H9 (cell line): ENCODE data around the gene IFT122. TPM values are rescaled to one million over a fixed set of nuclear protein-coding genes. Genes with fewer than 3 reads are reported as not detected.
"Not testable (repeated sequence)": the region's sequence is repeated elsewhere in the genome, so short reads cannot be mapped to it uniquely, and the experiment has no call there.

Experiments
- DNase-seq: peaks from one replicate; pipeline ENCODE4 v3.0.0-alpha.2; 2017
- H2AFZ ChIP-seq: one replicate; pipeline ENCODE4 v1.6.1; 2013; ENCODE audit warnings: mild to moderate bottlenecking, low read length, control low read depth, moderate library complexity
- H2AK5ac ChIP-seq: 2 replicates; pipeline ENCODE4 v1.6.1; 2013; ENCODE audit warnings: low read length, control low read depth, mixed read lengths; ENCODE audit not compliant: insufficient read length
- H2BK120ac ChIP-seq: one replicate; pipeline ENCODE4 v1.6.1; 2013; ENCODE audit warnings: low read depth, mild to moderate bottlenecking, low read length, control low read depth, inconsistent platforms; ENCODE audit not compliant: poor library complexity, severe bottlenecking
- H2BK12ac ChIP-seq: 2 replicates; pipeline ENCODE4 v1.6.1; 2013; ENCODE audit warnings: low read length, control low read depth, mixed read lengths, low read depth; ENCODE audit not compliant: insufficient read length
- H2BK15ac ChIP-seq: 2 replicates; pipeline ENCODE4 v1.6.1; 2013; ENCODE audit warnings: low read depth, low read length, control low read depth
- H2BK20ac ChIP-seq: one replicate; pipeline ENCODE4 v1.6.1; 2013; ENCODE audit warnings: low read depth, mild to moderate bottlenecking, low read length, control low read depth, inconsistent platforms; ENCODE audit not compliant: poor library complexity, severe bottlenecking
- H2BK5ac ChIP-seq: 2 replicates; pipeline ENCODE4 v1.6.1; 2013; ENCODE audit warnings: low read length, control low read depth, mixed read lengths; ENCODE audit not compliant: insufficient read length
- H3K14ac ChIP-seq: 2 replicates; pipeline ENCODE4 v1.6.1; 2013; ENCODE audit warnings: low read length, control low read depth; ENCODE audit not compliant: insufficient read depth
- H3K18ac ChIP-seq: 2 replicates; pipeline ENCODE4 v1.6.1; 2013; ENCODE audit warnings: low read depth, mild to moderate bottlenecking, mixed read lengths, low read length, control low read depth; ENCODE audit not compliant: insufficient read length
- H3K23ac ChIP-seq: 2 replicates; pipeline ENCODE4 v1.6.1; 2013; ENCODE audit warnings: low read length, control low read depth, mixed read lengths, low read depth; ENCODE audit not compliant: insufficient read length
- H3K23me2 ChIP-seq: 2 replicates; pipeline ENCODE4 v1.6.1; 2013; ENCODE audit warnings: low read depth, mild to moderate bottlenecking, mixed read lengths, low read length, control low read depth; ENCODE audit not compliant: insufficient read length, poor library complexity, severe bottlenecking
- H3K27ac ChIP-seq: 2 replicates; pipeline ENCODE4 v1.5.1; 2013; ENCODE audit warnings: low read length, control low read depth, mixed read lengths, low read depth; ENCODE audit not compliant: insufficient read length
- H3K27me3 ChIP-seq: 2 replicates; pipeline ENCODE4 v1.6.1; 2013; ENCODE audit warnings: low read length, control low read depth, inconsistent platforms; ENCODE audit not compliant: insufficient read depth
- H3K4ac ChIP-seq: 2 replicates; pipeline ENCODE4 v1.6.1; 2013; ENCODE audit warnings: low read depth, mild to moderate bottlenecking, control low read depth, inconsistent platforms, low read length, moderate library complexity
- H3K4me1 ChIP-seq: 2 replicates; pipeline ENCODE4 v1.6.1; 2013; ENCODE audit warnings: low read length, control low read depth, inconsistent platforms; ENCODE audit not compliant: insufficient read depth
- H3K4me2 ChIP-seq: 2 replicates; pipeline ENCODE4 v1.6.1; 2013; ENCODE audit warnings: low read length, control low read depth, mixed read lengths; ENCODE audit not compliant: insufficient read length, insufficient read depth
- H3K56ac ChIP-seq: 2 replicates; pipeline ENCODE4 v1.6.1; 2013; ENCODE audit warnings: low read depth, mild to moderate bottlenecking, mixed read lengths, low read length, control low read depth; ENCODE audit not compliant: insufficient read length
- H3K79me1 ChIP-seq: 2 replicates; pipeline ENCODE4 v1.6.1; 2013; ENCODE audit warnings: low read depth, mild to moderate bottlenecking, moderate library complexity, low read length, control low read depth, inconsistent platforms; ENCODE audit not compliant: insufficient read depth, poor library complexity, severe bottlenecking
- H3K79me2 ChIP-seq: 2 replicates; pipeline ENCODE4 v1.6.1; 2013; ENCODE audit warnings: low read length, control low read depth, inconsistent platforms; ENCODE audit not compliant: insufficient read depth
- H3K9ac ChIP-seq: 2 replicates; pipeline ENCODE4 v1.6.1; 2013; ENCODE audit warnings: low read length, control low read depth, mixed read lengths; ENCODE audit not compliant: insufficient read length; ENCODE audit errors: extremely low read depth
- H3K9me3 ChIP-seq: one replicate; pipeline ENCODE4 v1.6.1; 2013; ENCODE audit warnings: low read depth, low read length, inconsistent platforms; ENCODE audit not compliant: control insufficient read depth
- H3T11ph ChIP-seq: one replicate; pipeline ENCODE4 v1.6.1; 2013; ENCODE audit warnings: mild to moderate bottlenecking, low read length, control low read depth, inconsistent platforms
- H4K20me1 ChIP-seq: one replicate; pipeline ENCODE4 v1.6.1; 2013; ENCODE audit not compliant: control insufficient read depth, insufficient read length, insufficient read depth
- H4K5ac ChIP-seq: 2 replicates; pipeline ENCODE4 v1.6.1; 2013; ENCODE audit warnings: low read depth, mild to moderate bottlenecking, mixed read lengths, low read length, control low read depth; ENCODE audit not compliant: insufficient read length
- H4K8ac ChIP-seq: replicated peaks from 2 replicates; pipeline ENCODE4 v1.6.1; 2013; ENCODE audit warnings: low read length, control low read depth, mixed read lengths, low read depth; ENCODE audit not compliant: insufficient read length
- H4K91ac ChIP-seq: 2 replicates; pipeline ENCODE4 v1.6.1; 2013; ENCODE audit warnings: low read depth, mild to moderate bottlenecking, moderate library complexity, mixed read lengths, low read length, control low read depth; ENCODE audit not compliant: insufficient read length
- H3K27ac Mint-ChIP-seq, 3 experiments: 2 replicates in 2 of 3; 3 replicates in 1 of 3; pipeline ENCODE4 v1.8.0; 2020 to 2021; ENCODE audit warnings: mixed read lengths in 3 of 3, mild to moderate bottlenecking in 1 of 3, moderate library complexity in 1 of 3
- H3K27me3 Mint-ChIP-seq: 2 replicates; pipeline ENCODE4 v1.8.0; 2021; ENCODE audit warnings: low read depth, mild to moderate bottlenecking, moderate library complexity, mixed read lengths
- H3K36me3 Mint-ChIP-seq, 3 experiments: 2 replicates in 2 of 3; 3 replicates in 1 of 3; pipeline ENCODE4 v1.8.0; 2020 to 2021; ENCODE audit warnings: low read depth in 3 of 3, mixed read lengths in 3 of 3; ENCODE audit not compliant: insufficient read depth in 1 of 3
- H3K4me1 Mint-ChIP-seq, 2 experiments: 2 replicates each; pipeline ENCODE4 v1.8.0; 2020; ENCODE audit warnings: mixed read lengths in 2 of 2
- H3K4me3 Mint-ChIP-seq, 2 experiments: 2 replicates in 1 of 2; 3 replicates in 1 of 2; pipeline ENCODE4 v1.8.0; 2020 to 2021; ENCODE audit warnings: mild to moderate bottlenecking in 2 of 2, mixed read lengths in 2 of 2, moderate library complexity in 1 of 2
- H3K9me3 Mint-ChIP-seq, 2 experiments: 2 replicates in 1 of 2; 3 replicates in 1 of 2; pipeline ENCODE4 v1.8.0; 2020; ENCODE audit warnings: mild to moderate bottlenecking in 2 of 2, mixed read lengths in 2 of 2, moderate library complexity in 1 of 2
- CTCF ChIP-seq: fragments of 200-600 bp; sonication (generic); conservative IDR thresholded peaks from 3 replicates; pipeline ENCODE4 v1.8.0; 2021; ENCODE audit warnings: antibody characterized with exemption, mild to moderate bottlenecking
- WGBS: extraction: QIAGEN DNeasy Blood & Tissue Kit; methylation state at CpG from one replicate; pipeline ENCODE4 v1.1.7; 2013; ENCODE audit warnings: missing lambda C conversion rate, low lambda C conversion rate, mixed read lengths; ENCODE audit not compliant: insufficient read length; ENCODE audit errors: extremely low coverage; 5-methylcytosine and 5-hydroxymethylcytosine counted together
- total RNA-seq: library from RNA; stranded (reverse); gene quantifications from 2 replicates; pipeline ENCODE4 v1.2.1, GENCODE V29; 2021

IFT122 gene
- total RNA-seq, 1 experiment from 2014 or later = 19.3 TPM

- H3K23ac ChIP-seq = no peak overlapping the region
- peak; percentile 94 for TF ChIP-seq CTCF
These were observed 50.2 kb downstream of the IFT122 start for GRCh38 chr3:129490273-129490675.

GRCh38 chr3:129491077-129491476, 51.1 kb downstream of the IFT122 start:
- not testable (repeated sequence) for H3T11ph ChIP-seq, H3K23ac ChIP-seq, H3K4me2 ChIP-seq, H3K27ac ChIP-seq, H2BK12ac ChIP-seq, H3K9me3 ChIP-seq, H2BK15ac ChIP-seq, H3K9me3 Mint-ChIP-seq, H2AK5ac ChIP-seq, H2BK120ac ChIP-seq, DNase-seq, H4K8ac ChIP-seq, H3K23me2 ChIP-seq, H3K14ac ChIP-seq, H3K4me3 Mint-ChIP-seq, H3K18ac ChIP-seq, H2BK20ac ChIP-seq, H2AFZ ChIP-seq, H2BK5ac ChIP-seq, H4K91ac ChIP-seq, H3K79me1 ChIP-seq, H3K27me3 ChIP-seq, H4K5ac ChIP-seq, H3K56ac ChIP-seq, H3K79me2 ChIP-seq, H3K4ac ChIP-seq, H3K9ac ChIP-seq, H4K20me1 ChIP-seq
- peaks cover 23% of the 10 kb centered on the region for H3K27me3 Mint-ChIP-seq
- H3K4me1 ChIP-seq = peaks cover 13% of the 10 kb centered on the region; the same call in 1 of the 2 replicates
- H3K36me3 Mint-ChIP-seq = peaks cover 6 to 27% (median 20%) of the 10 kb centered on the region in 3 experiments; a peak in 6 of 7 replicates
- WGBS = no CpG with 5 or more reads among the region's 4 CpGs
- H3K27ac Mint-ChIP-seq = peak overlapping the region in 1 of 3 experiments; percentile 18; a peak in 2 of 7 replicates
- peaks cover 33 to 41% of the 10 kb centered on the region in 2 experiments for H3K4me1 Mint-ChIP-seq

More at GRCh38 chr3:129490273-129490675, 50.2 kb downstream of the IFT122 start:
- DNase-seq = peak; percentile 90
- no peak overlapping the region for H3K9ac ChIP-seq
- no peak overlapping the region for H2AK5ac ChIP-seq
- H3K4me1 Mint-ChIP-seq = peaks cover 37 to 43% of the 10 kb centered on the region in 2 experiments
- H3K79me2 ChIP-seq = no peaks in the 10 kb centered on the region
- H3K4me3 Mint-ChIP-seq = 0 out of 5 replicates have a peak overlapping the region, but pooled peaks of 1 of the 2 experiments have one; percentile 15
- H3K4me2 ChIP-seq = no peak overlapping the region
- no peaks in the 10 kb centered on the region for H3K79me1 ChIP-seq
- H3K4me1 ChIP-seq = peaks cover 12% of the 10 kb centered on the region; the same call in 1 of the 2 replicates
- H3K9me3 ChIP-seq = no peaks in the 10 kb centered on the region
- no peak overlapping the region for H3K4ac ChIP-seq
- no peak overlapping the region for H4K91ac ChIP-seq
- H2AFZ ChIP-seq = no peak overlapping the region
- H3K27ac ChIP-seq = no peak overlapping the region
- H3K18ac ChIP-seq = peak overlapping the region; percentile 28
- H3K36me3 Mint-ChIP-seq = peaks cover 6 to 22% (median 17%) of the 10 kb centered on the region in 3 experiments; a peak in 6 of 7 replicates
- H4K5ac ChIP-seq = no peak overlapping the region
- H3K14ac ChIP-seq = no peak overlapping the region
- H2BK120ac ChIP-seq = no peak overlapping the region
- no peaks in the 10 kb centered on the region for H3K9me3 Mint-ChIP-seq
- no CpG with 5 or more reads among the region's 5 CpGs for WGBS
- no peak overlapping the region for H2BK15ac ChIP-seq
- H3K27me3 Mint-ChIP-seq = peaks cover 23% of the 10 kb centered on the region
- no peak overlapping the region for H2BK5ac ChIP-seq
- no peak overlapping the region for H3T11ph ChIP-seq
- no peak overlapping the region for H2BK20ac ChIP-seq
- H3K56ac ChIP-seq = no peak overlapping the region
- no peaks in the 10 kb centered on the region for H4K20me1 ChIP-seq
- H3K27me3 ChIP-seq = no peaks in the 10 kb centered on the region; the same call in 1 of the 2 replicates
- H3K23me2 ChIP-seq = no peaks in the 10 kb centered on the region
- no peak overlapping the region for H4K8ac ChIP-seq
- H3K27ac Mint-ChIP-seq = peak overlapping the region in 1 of 3 experiments; percentile 91; a peak in 2 of 7 replicates
- no peak overlapping the region for H2BK12ac ChIP-seq
